Measurements from ENCODE around the gene RNF10. TPM values are rescaled to one million over a fixed set of nuclear protein-coding genes. Genes with fewer than 3 reads are reported as not detected.
"Not testable (repeated sequence)": the region's sequence is repeated elsewhere in the genome, so short reads cannot be mapped to it uniquely, and the experiment has no call there.

Gene RNF10
- total RNA-seq, 4 donors from 2014 or later = 152 to 282 (median 247) TPM

GRCh38 chr12:120522568-120522967 is 11.6 kb upstream of the RNF10 start:
- ATAC-seq = no peak
- Histone ChIP-seq H3K4me3 (no peak overlapping the region), H3K4me1 (no peaks in the 10 kb centered on the region), H3K27ac (no peak overlapping the region), H3K36me3 (no peaks in the 10 kb centered on the region), H3K9me3 (no peaks in the 10 kb centered on the region), H3K27me3 (no peaks in the 10 kb centered on the region)
- no peak for DNase-seq
- intact Hi-C loops (cut with DNase I; ENCODE audit: low total_unique reads) = no loop called here
- TF ChIP-seq CTCF (IDR thresholded peaks at IDR 0.05 in 4 of 5, conservative IDR thresholded peaks at IDR 0.05 in 1 of 5) = no peak
- TF ChIP-seq POLR2A (IDR thresholded peaks at IDR 0.05) = no peak
- in situ Hi-C loops (cut with MboI; ENCODE audit: low sequenced_read_pairs in 4 of 4) = no loop called here

GRCh38 chr12:120528861-120529525 is 5.2 kb upstream of the RNF10 start, which contains the start of gene COQ5:
COQ5 (minus strand) TSS chr12:120529158; CDS start chr12:120529141, 17 bp downstream.
- Histone ChIP-seq H3K27me3 (no peaks in the 10 kb centered on the region), H3K4me3 (peak within 1 kb of the TSS; percentile 72 to 93 (median 87)), H3K27ac (peak within 1 kb of the TSS; percentile 89 to 97 (median 96)), H3K4me1 (peaks cover 5 to 9% of the 10 kb centered on the region in 2 donors), H3K9me3 (no peaks in the 10 kb centered on the region), H3K36me3 (no peaks in the 10 kb centered on the region)
- DNase-seq (peak; percentile 83 to 89), ATAC-seq (peak; percentile 92 to 96)
- in situ Hi-C loops (cut with MboI; ENCODE audit: low sequenced_read_pairs in 4 of 4) = no loop called here
- intact Hi-C loops (cut with DNase I; ENCODE audit: low total_unique reads) = loop anchor here (2.0 kb wide), 2 partner anchors 32 to 90 kb away; partner anchors contain the start of genes COX6A1 and DYNLL1
- TF ChIP-seq POLR2A (IDR thresholded peaks at IDR 0.05) = peak; percentile 27 to 47
- peak in 1 of 5 experiments; percentile 11 for TF ChIP-seq CTCF (IDR thresholded peaks at IDR 0.05 in 4 of 5, conservative IDR thresholded peaks at IDR 0.05 in 1 of 5)

- Histone ChIP-seq H3K27ac (peak overlapping the region; percentile 89 to 97 (median 96)), H3K36me3 (no peaks in the 10 kb centered on the region), H3K9me3 (no peaks in the 10 kb centered on the region), H3K27me3 (no peaks in the 10 kb centered on the region), H3K4me1 (peaks cover 5 to 9% of the 10 kb centered on the region in 2 donors), H3K4me3 (peak overlapping the region; percentile 72 to 93 (median 87))
- intact Hi-C loops (cut with DNase I; ENCODE audit: low total_unique reads) = loop anchor here (2.0 to 10.0 kb wide), 3 partner anchors 33 to 875 kb away; partner anchors contain the start of genes COX6A1, DYNLL1 and RNF34
- no peak for TF ChIP-seq POLR2A (IDR thresholded peaks at IDR 0.05)
- TF ChIP-seq CTCF (IDR thresholded peaks at IDR 0.05 in 4 of 5, conservative IDR thresholded peaks at IDR 0.05 in 1 of 5) = no peak
- ATAC-seq (peak; percentile 27 to 40), DNase-seq (no peak)
- in situ Hi-C loops (cut with MboI; ENCODE audit: low sequenced_read_pairs in 4 of 4) = no loop called here
These were observed 4.3 kb upstream of the RNF10 start for GRCh38 chr12:120529641-120530417.

GRCh38 chr12:120530418-120530761 is 3.8 kb upstream of the RNF10 start:
- in situ Hi-C loops (cut with MboI; ENCODE audit: low sequenced_read_pairs in 4 of 4); H3K36me3 ChIP-seq; H3K4me1 ChIP-seq; H3K9me3 ChIP-seq; H3K27me3 ChIP-seq; DNase-seq; ATAC-seq: not testable (repeated sequence)
- peak overlapping the region in 3 of 4 donors; percentile 95 to 97 (median 97) for H3K27ac ChIP-seq
- intact Hi-C loops (cut with DNase I; ENCODE audit: low total_unique reads) = loop anchor here (10.0 kb wide), 1 partner anchor 874 kb away; the partner anchor contains the start of gene RNF34
- H3K4me3 ChIP-seq = peak overlapping the region in 1 of 4 donors; percentile 87

GRCh38 chr12:120532701-120533238 is 1.4 kb upstream of the RNF10 start:
- DNase-seq (no peak), ATAC-seq (no peak)
- H3K9me3 ChIP-seq = no peaks in the 10 kb centered on the region
- TF ChIP-seq POLR2A (IDR thresholded peaks at IDR 0.05) (no peak), CTCF (IDR thresholded peaks at IDR 0.05 in 4 of 5, conservative IDR thresholded peaks at IDR 0.05 in 1 of 5) (no peak)
- no peak overlapping the region for H3K27ac ChIP-seq
- no peaks in the 10 kb centered on the region for H3K36me3 ChIP-seq
- intact Hi-C loops (cut with DNase I; ENCODE audit: low total_unique reads) = loop anchor here (10.0 kb wide), 1 partner anchor 872 kb away; the partner anchor contains the start of gene RNF34
- in situ Hi-C loops (cut with MboI; ENCODE audit: low sequenced_read_pairs in 4 of 4) = no loop called here
- H3K27me3 ChIP-seq = no peaks in the 10 kb centered on the region
- peaks cover 29 to 31% of the 10 kb centered on the region in 2 donors for H3K4me1 ChIP-seq
- no peak overlapping the region for H3K4me3 ChIP-seq

All from gastrocnemius medialis (tissue), 4 donors.